GM18520 (cell line): ENCODE results near the gene SLC6A19.

Source experiments
- ATAC-seq: cut with Tn5 transposase; IDR thresholded peaks from one replicate; pipeline ENCODE4 v1.9.1; 2021; ENCODE audit not compliant: unreplicated experiment

SLC6A19 gene

GRCh38 chr5:1208221-1208742, 6.9 kb downstream of the SLC6A19 start:
- ATAC-seq: no peak

- ATAC-seq: no peak
These were observed 7.5 kb downstream of the SLC6A19 start for GRCh38 chr5:1208743-1209488.

- no peak for ATAC-seq
These were observed 8.1 kb downstream of the SLC6A19 start for GRCh38 chr5:1209489-1209852.

GRCh38 chr5:1209896-1210776, 8.7 kb downstream of the SLC6A19 start:
- no peak for ATAC-seq

GRCh38 chr5:1210832-1211251, 9.4 kb downstream of the SLC6A19 start:
- ATAC-seq: no peak

GRCh38 chr5:1211701-1212100, 10.3 kb downstream of the SLC6A19 start:
- ATAC-seq: no peak

- ATAC-seq: no peak
These were observed 10.9 kb downstream of the SLC6A19 start for GRCh38 chr5:1212271-1212670.

- no peak for ATAC-seq
These were observed 11.5 kb downstream of the SLC6A19 start for GRCh38 chr5:1212881-1213280.

- no peak for ATAC-seq
These were observed 12.2 kb downstream of the SLC6A19 start for GRCh38 chr5:1213508-1214162.

GRCh38 chr5:1214163-1214935, 13.0 kb downstream of the SLC6A19 start:
- ATAC-seq: no peak

- no peak for ATAC-seq
These were observed 13.5 kb downstream of the SLC6A19 start for GRCh38 chr5:1214936-1215220.

- ATAC-seq: no peak
These were observed 14.1 kb downstream of the SLC6A19 start for GRCh38 chr5:1215320-1216096.

- ATAC-seq: no peak
These were observed 15.0 kb downstream of the SLC6A19 start for GRCh38 chr5:1216211-1216917.

GRCh38 chr5:1216918-1217295, 15.5 kb downstream of the SLC6A19 start:
- ATAC-seq: no peak

GRCh38 chr5:1217596-1218206, 16.3 kb downstream of the SLC6A19 start:
- no peak for ATAC-seq

- ATAC-seq: no peak
These were observed 17.1 kb downstream of the SLC6A19 start for GRCh38 chr5:1218351-1219080.

GRCh38 chr5:1219098-1219767, 17.8 kb downstream of the SLC6A19 start:
- ATAC-seq: no peak

GRCh38 chr5:1219768-1220100, 18.3 kb downstream of the SLC6A19 start:
- ATAC-seq: no peak
